Measurements from ENCODE around the gene METTL8. TPM values are rescaled to one million over a fixed set of nuclear protein-coding genes. Genes with fewer than 3 reads are reported as not detected.
"Not testable (repeated sequence)": the region's sequence is repeated elsewhere in the genome, so short reads cannot be mapped to it uniquely, and the experiment has no call there.

Gene METTL8
- total RNA-seq, 2 donors from 2014 or later = 8.1 to 18.0 TPM

DNA sequence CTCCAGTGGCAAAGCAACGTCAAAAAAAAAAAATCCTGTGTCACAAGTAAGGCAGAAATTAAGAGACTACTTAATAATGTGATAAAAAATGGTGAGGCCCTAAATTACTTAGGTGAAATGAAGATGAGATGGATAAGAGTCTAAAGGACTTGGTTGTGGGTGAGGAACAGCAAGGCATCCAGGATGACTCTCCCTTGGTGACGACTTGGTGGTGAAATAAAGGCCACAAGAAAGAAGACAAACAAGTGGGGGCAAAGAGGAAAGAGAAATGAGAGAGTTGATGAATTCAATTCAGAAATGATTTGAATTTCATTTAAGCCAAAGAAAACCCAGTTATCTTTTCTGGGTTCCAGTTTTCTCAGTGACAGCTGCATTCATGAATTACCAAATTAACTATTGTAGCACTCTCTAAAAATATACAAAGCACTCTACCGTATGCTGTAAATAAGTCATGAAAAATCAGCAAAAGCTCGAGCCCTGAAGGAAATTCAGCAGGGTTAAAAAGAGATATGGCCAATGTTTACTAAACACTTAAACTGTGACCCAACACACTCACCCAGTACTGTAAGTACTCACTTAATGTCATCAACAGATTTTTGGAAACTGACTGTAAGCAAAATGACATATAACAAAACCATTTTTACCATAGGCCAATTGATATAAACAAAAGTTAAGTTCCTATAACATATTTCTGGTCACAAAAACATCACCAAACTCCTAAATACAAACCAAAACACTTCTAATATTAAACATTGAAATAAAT lies 1.4 kb downstream of the METTL8 start:
- no peaks in the 10 kb centered on the region for H3K4me1 ChIP-seq (replicated peaks)
- DNase-seq (ENCODE audit: low spot score) = no peak
- no peaks in the 10 kb centered on the region for H3K9me3 ChIP-seq
- peak overlapping the region in 1 of 2 donors; percentile 92 for H3K27ac ChIP-seq
- TF ChIP-seq POLR2AphosphoS5 (IDR thresholded peaks at IDR 0.05) = no peak
- TF ChIP-seq, protein P1, sequence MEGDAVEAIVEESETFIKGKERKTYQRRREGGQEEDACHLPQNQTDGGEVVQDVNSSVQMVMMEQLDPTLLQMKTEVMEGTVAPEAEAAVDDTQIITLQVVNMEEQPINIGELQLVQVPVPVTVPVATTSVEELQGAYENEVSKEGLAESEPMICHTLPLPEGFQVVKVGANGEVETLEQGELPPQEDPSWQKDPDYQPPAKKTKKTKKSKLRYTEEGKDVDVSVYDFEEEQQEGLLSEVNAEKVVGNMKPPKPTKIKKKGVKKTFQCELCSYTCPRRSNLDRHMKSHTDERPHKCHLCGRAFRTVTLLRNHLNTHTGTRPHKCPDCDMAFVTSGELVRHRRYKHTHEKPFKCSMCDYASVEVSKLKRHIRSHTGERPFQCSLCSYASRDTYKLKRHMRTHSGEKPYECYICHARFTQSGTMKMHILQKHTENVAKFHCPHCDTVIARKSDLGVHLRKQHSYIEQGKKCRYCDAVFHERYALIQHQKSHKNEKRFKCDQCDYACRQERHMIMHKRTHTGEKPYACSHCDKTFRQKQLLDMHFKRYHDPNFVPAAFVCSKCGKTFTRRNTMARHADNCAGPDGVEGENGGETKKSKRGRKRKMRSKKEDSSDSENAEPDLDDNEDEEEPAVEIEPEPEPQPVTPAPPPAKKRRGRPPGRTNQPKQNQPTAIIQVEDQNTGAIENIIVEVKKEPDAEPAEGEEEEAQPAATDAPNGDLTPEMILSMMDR (IDR thresholded peaks at IDR 0.05) = no peak
- TF ChIP-seq POLR2A (IDR thresholded peaks at IDR 0.05) = no peak
- 55% methylated on average over 4 of the region's 4 CpGs for WGBS
- no peak overlapping the region for H3K4me3 ChIP-seq
- intact Hi-C loops (cut with DNase I) = loop anchor here (5.0 kb wide), 2 partner anchors 270 to 460 kb away; partner anchors contain the start of gene TLK1
- no peaks in the 10 kb centered on the region for H3K36me3 ChIP-seq
- no peaks in the 10 kb centered on the region for H3K27me3 ChIP-seq (replicated peaks; ENCODE audit: insufficient read depth)

DNA sequence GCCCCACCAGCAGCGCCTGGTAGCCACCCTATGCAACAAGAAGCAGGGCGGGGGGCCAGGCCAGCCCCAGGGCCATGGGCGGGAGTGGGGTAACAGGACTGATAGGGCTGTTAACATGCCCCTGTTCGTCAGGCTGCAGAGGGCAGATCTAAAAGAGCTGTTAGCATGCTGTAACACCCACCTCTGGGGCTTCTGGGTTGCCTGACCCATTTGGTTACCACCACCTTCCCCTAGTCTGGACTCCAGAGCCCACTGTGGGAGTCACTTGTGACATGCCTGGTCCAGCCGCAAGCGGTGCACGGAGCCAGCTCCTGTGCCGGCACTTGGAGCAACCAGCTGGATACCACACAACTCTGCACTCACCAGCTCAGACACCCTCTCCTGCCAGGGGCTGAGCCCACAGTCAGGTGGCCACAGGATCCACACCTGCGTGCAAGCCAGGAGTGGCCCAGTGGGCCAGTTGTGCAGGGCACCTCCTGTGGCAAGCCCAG lies 2.1 kb downstream of the METTL8 start:
- Histone ChIP-seq H3K27me3 (replicated peaks; ENCODE audit: insufficient read depth) (no peaks in the 10 kb centered on the region), H3K4me3 (no peak overlapping the region), H3K36me3 (no peaks in the 10 kb centered on the region), H3K4me1 (replicated peaks) (no peaks in the 10 kb centered on the region), H3K9me3 (no peaks in the 10 kb centered on the region), H3K27ac (peak overlapping the region in 1 of 2 donors; percentile 12)
- intact Hi-C loops (cut with DNase I) = loop anchor here (5.0 kb wide), 2 partner anchors 269 to 459 kb away; partner anchors contain the start of gene TLK1
- TF ChIP-seq POLR2AphosphoS5 (IDR thresholded peaks at IDR 0.05) (no peak), POLR2A (IDR thresholded peaks at IDR 0.05) (no peak)
- TF ChIP-seq, protein P1 (IDR thresholded peaks at IDR 0.05) = no peak
- WGBS = 85% methylated on average over 9 of the region's 9 CpGs
- DNase-seq (ENCODE audit: low spot score) = no peak

DNA sequence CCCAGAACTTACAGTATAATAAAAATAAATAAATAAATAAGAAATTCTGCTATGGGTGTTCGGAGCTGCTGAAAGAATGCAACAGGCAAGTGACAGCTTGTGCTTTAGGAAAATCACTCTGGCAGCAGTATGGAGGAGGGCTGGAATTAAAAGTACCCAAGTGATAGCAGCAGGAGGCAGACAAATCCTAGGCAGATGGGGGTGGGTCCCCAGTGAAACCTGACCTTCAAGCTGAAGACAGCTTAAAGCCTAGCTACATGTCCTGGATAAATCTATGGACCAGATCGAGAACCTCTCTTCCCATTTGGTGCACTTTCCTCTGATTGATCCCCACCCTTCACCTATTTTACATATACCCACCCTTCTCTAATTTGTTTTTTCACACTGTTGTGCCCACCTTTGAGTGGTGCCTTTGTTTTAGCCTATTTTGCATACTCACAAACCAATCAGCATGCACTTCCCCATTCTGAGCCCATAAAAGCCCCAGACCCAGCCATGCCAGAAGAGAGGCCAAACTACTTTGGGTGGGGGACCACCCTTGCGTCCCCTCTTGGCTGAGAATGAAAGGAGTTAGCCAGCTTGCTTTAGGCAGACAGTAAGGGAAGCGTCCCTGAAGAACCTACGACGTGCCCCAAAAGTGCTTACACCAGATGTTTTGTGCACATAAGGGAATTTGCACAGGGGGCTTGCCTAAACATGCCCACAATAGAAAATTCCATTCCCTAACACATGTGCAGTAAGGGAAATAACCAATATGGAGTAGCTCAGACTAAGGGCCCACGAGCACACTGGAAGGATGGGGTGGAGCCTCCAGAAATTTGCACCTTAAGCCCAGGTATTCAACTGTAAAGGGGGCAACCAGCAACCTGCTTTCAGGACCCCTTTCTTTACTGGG lies 3.0 kb downstream of the METTL8 start:
- intact Hi-C loops (cut with DNase I) = loop anchor here (5.0 kb wide), 2 partner anchors 268 to 458 kb away; partner anchors contain the start of gene TLK1
- DNase-seq (ENCODE audit: low spot score) = no peak
- no peak overlapping the region for H3K4me3 ChIP-seq
- no peaks in the 10 kb centered on the region for H3K9me3 ChIP-seq
- peak overlapping the region in 1 of 2 donors; percentile 12 for H3K27ac ChIP-seq
- H3K27me3 ChIP-seq (replicated peaks; ENCODE audit: insufficient read depth) = no peaks in the 10 kb centered on the region
- no peaks in the 10 kb centered on the region for H3K36me3 ChIP-seq
- TF ChIP-seq, protein P1 (IDR thresholded peaks at IDR 0.05) = no peak
- TF ChIP-seq POLR2AphosphoS5 (IDR thresholded peaks at IDR 0.05) = no peak
- TF ChIP-seq POLR2A (IDR thresholded peaks at IDR 0.05) = no peak
- no peaks in the 10 kb centered on the region for H3K4me1 ChIP-seq (replicated peaks)
- WGBS = 84% methylated on average over 7 of the region's 7 CpGs

DNA sequence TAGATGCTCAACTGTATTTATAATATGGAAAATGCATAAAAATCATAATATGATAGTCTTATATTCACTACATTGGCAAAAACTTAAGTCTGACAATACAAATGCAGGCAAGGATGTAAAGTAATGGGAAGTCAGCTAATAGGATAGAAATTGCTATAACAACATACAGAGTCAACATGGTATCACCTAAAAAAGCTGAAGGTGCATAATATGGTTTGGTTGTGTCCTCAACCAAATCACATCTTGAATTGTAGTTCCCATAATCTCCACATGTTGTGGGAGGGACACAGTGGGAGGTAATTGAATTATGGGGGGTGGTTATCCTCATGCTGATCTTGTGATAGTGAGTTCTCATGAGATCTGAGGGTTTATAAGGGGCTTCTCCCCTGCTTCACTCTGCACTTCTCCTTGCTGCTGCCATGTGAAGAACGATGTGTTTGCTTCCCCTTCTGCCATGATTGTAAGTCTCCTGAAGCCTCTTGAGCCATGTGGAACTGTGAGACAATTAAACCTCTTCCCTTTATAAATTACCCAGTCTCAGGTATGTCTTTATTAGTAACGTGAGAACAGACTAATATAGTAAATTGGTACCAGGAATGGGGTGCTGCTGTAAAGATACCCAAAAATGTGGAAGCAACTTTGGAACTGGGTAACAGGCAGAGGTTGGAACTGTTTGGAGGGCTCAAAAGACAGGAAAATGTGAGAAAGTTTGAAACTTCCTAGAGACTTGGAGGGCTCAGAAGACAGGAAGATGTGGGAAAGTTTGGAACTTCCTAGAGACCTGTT lies 10.9 kb downstream of the METTL8 start:
- H3K4me3 ChIP-seq; intact Hi-C loops (cut with DNase I); DNase-seq (ENCODE audit: low spot score); H3K9me3 ChIP-seq; H3K36me3 ChIP-seq; H3K27me3 ChIP-seq (replicated peaks; ENCODE audit: insufficient read depth); H3K27ac ChIP-seq; H3K4me1 ChIP-seq (replicated peaks): not testable (repeated sequence)
- WGBS = 95% methylated on average over 2 of the region's 2 CpGs

Measured in prostate gland (tissue), 2 donors.